IgD-negative memory B cell (primary cell): ENCODE measurements around the gene COCH. TPM values are rescaled to one million over a fixed set of nuclear protein-coding genes. Genes with fewer than 3 reads are reported as not detected.

ENCODE experiments used
- H3K27ac Mint-ChIP-seq, 3 donors: one replicate each; pipeline ENCODE4 v1.8.0; 2020 to 2022; ENCODE audit warnings: mild to moderate bottlenecking in 3 of 3, mixed read lengths in 3 of 3, moderate library complexity in 1 of 3
- H3K27me3 Mint-ChIP-seq: one replicate; pipeline ENCODE4 v1.8.0; 2021; ENCODE audit warnings: mixed read lengths
- H3K36me3 Mint-ChIP-seq: one replicate; pipeline ENCODE4 v1.8.0; 2020; ENCODE audit warnings: mild to moderate bottlenecking, mixed read lengths
- H3K4me1 Mint-ChIP-seq, 3 donors: one replicate each; pipeline ENCODE4 v1.8.0; 2020 to 2022; ENCODE audit warnings: mixed read lengths in 3 of 3, mild to moderate bottlenecking in 1 of 3
- H3K4me3 Mint-ChIP-seq, 4 donors: one replicate each; pipeline ENCODE4 v1.8.0; 2020 to 2022; ENCODE audit warnings: mild to moderate bottlenecking in 4 of 4, mixed read lengths in 4 of 4, moderate library complexity in 3 of 4
- H3K9me3 Mint-ChIP-seq, 3 donors: one replicate each; pipeline ENCODE4 v1.8.0; 2020 to 2021; ENCODE audit warnings: mixed read lengths in 3 of 3, mild to moderate bottlenecking in 1 of 3
- polyA plus RNA-seq: library from polyadenylated mRNA; unstranded; fragments of 300-500 nt; fragmentation: Illumina TruSeq; gene quantifications from one replicate; pipeline ENCODE4 v1.2.3, GENCODE V29; 2021

COCH gene
- polyA plus RNA-seq, 1 donor from 2014 or later, result 189 TPM

GRCh38 chr14:30861200-30861599, 13.2 kb upstream of the COCH start:
- Mint-ChIP-seq H3K4me3 (peak overlapping the region in 2 of 4 donors; percentile 4 to 19), H3K36me3 (peaks cover 4% of the 10 kb centered on the region), H3K9me3 (peaks cover 0 to 6% (median 4%) of the 10 kb centered on the region in 3 donors), H3K27me3 (no peaks in the 10 kb centered on the region), H3K27ac (peak overlapping the region in 1 of 3 donors; percentile 95), H3K4me1 (peaks cover 14 to 42% (median 28%) of the 10 kb centered on the region in 3 donors)

- Mint-ChIP-seq H3K27me3 (peaks cover 3% of the 10 kb centered on the region), H3K4me1 (peaks cover 14 to 37% (median 17%) of the 10 kb centered on the region in 3 donors), H3K9me3 (peaks cover 0 to 3% (median 2%) of the 10 kb centered on the region in 3 donors), H3K4me3 (no peak overlapping the region), H3K36me3 (peaks cover 4% of the 10 kb centered on the region), H3K27ac (no peak overlapping the region)
These were observed 9.4 kb upstream of the COCH start for GRCh38 chr14:30864934-30865333.

GRCh38 chr14:30868736-30869135, 5.6 kb upstream of the COCH start:
- Mint-ChIP-seq H3K4me1 (peaks cover 14 to 25% (median 23%) of the 10 kb centered on the region in 3 donors), H3K4me3 (peak overlapping the region in 1 of 4 donors; percentile 33), H3K27ac (no peak overlapping the region), H3K36me3 (peaks cover 4% of the 10 kb centered on the region), H3K9me3 (no peaks in the 10 kb centered on the region), H3K27me3 (peaks cover 3% of the 10 kb centered on the region)

- peaks cover 13 to 20% (median 20%) of the 10 kb centered on the region in 3 donors for H3K4me1 Mint-ChIP-seq
- H3K27ac Mint-ChIP-seq, result no peak overlapping the region
- peak overlapping the region in 1 of 4 donors; percentile 54 for H3K4me3 Mint-ChIP-seq
- peaks cover 3% of the 10 kb centered on the region for H3K27me3 Mint-ChIP-seq
- H3K9me3 Mint-ChIP-seq, result no peaks in the 10 kb centered on the region
- H3K36me3 Mint-ChIP-seq, result peaks cover 4% of the 10 kb centered on the region
These were observed 4.7 kb upstream of the COCH start for GRCh38 chr14:30869551-30870155.

GRCh38 chr14:30872602-30873001, 1.8 kb upstream of the COCH start:
- H3K4me1 Mint-ChIP-seq, result peaks cover 27 to 35% (median 34%) of the 10 kb centered on the region in 3 donors
- peak overlapping the region in 2 of 3 donors; percentile 38 to 73 for H3K27ac Mint-ChIP-seq
- H3K9me3 Mint-ChIP-seq, result no peaks in the 10 kb centered on the region
- peaks cover 3% of the 10 kb centered on the region for H3K36me3 Mint-ChIP-seq
- peaks cover 3% of the 10 kb centered on the region for H3K27me3 Mint-ChIP-seq
- peak overlapping the region in 3 of 4 donors; percentile 78 to 92 (median 91) for H3K4me3 Mint-ChIP-seq

GRCh38 chr14:30873308-30874119, 845 bp upstream of the COCH start:
- Mint-ChIP-seq H3K36me3 (peaks cover 3% of the 10 kb centered on the region), H3K9me3 (no peaks in the 10 kb centered on the region), H3K27ac (peak overlapping the region in 2 of 3 donors; percentile 73 to 85), H3K4me1 (peaks cover 30 to 37% (median 35%) of the 10 kb centered on the region in 3 donors), H3K4me3 (peak overlapping the region; percentile 78 to 92 (median 88)), H3K27me3 (peaks cover 2% of the 10 kb centered on the region)

- H3K27ac Mint-ChIP-seq, result peak overlapping the region; percentile 32 to 86 (median 62)
- H3K27me3 Mint-ChIP-seq, result no peaks in the 10 kb centered on the region
- peaks cover 2% of the 10 kb centered on the region for H3K36me3 Mint-ChIP-seq
- peak overlapping the region; percentile 91 to 94 (median 92) for H3K4me3 Mint-ChIP-seq
- no peaks in the 10 kb centered on the region for H3K9me3 Mint-ChIP-seq
- peaks cover 29 to 37% (median 32%) of the 10 kb centered on the region in 3 donors for H3K4me1 Mint-ChIP-seq
These were observed 834 bp downstream of the COCH start for GRCh38 chr14:30874999-30875787.

GRCh38 chr14:30875788-30876053, 1.4 kb downstream of the COCH start:
- peaks cover 27 to 36% (median 29%) of the 10 kb centered on the region in 3 donors for H3K4me1 Mint-ChIP-seq
- H3K4me3 Mint-ChIP-seq, result peak overlapping the region; percentile 91 to 94 (median 92)
- peaks cover 2% of the 10 kb centered on the region for H3K36me3 Mint-ChIP-seq
- H3K27me3 Mint-ChIP-seq, result no peaks in the 10 kb centered on the region
- peak overlapping the region; percentile 19 to 62 (median 32) for H3K27ac Mint-ChIP-seq
- H3K9me3 Mint-ChIP-seq, result no peaks in the 10 kb centered on the region

GRCh38 chr14:30876692-30877091, 2.3 kb downstream of the COCH start:
- peak overlapping the region in 2 of 3 donors; percentile 62 to 73 for H3K27ac Mint-ChIP-seq
- no peaks in the 10 kb centered on the region for H3K27me3 Mint-ChIP-seq
- H3K4me3 Mint-ChIP-seq, result peak overlapping the region in 3 of 4 donors; percentile 77 to 92 (median 91)
- H3K9me3 Mint-ChIP-seq, result no peaks in the 10 kb centered on the region
- peaks cover 5% of the 10 kb centered on the region for H3K36me3 Mint-ChIP-seq
- peaks cover 24 to 36% (median 29%) of the 10 kb centered on the region in 3 donors for H3K4me1 Mint-ChIP-seq

GRCh38 chr14:30882431-30882830, 8.1 kb downstream of the COCH start:
- H3K27ac Mint-ChIP-seq, result peak overlapping the region in 1 of 3 donors; percentile 18
- H3K36me3 Mint-ChIP-seq, result peaks cover 5% of the 10 kb centered on the region
- peaks cover 2 to 10% (median 9%) of the 10 kb centered on the region in 3 donors for H3K4me1 Mint-ChIP-seq
- no peaks in the 10 kb centered on the region for H3K27me3 Mint-ChIP-seq
- peak overlapping the region in 1 of 4 donors; percentile 60 for H3K4me3 Mint-ChIP-seq
- H3K9me3 Mint-ChIP-seq, result no peaks in the 10 kb centered on the region

GRCh38 chr14:30883508-30884294, 9.3 kb downstream of the COCH start:
- Mint-ChIP-seq H3K9me3 (no peaks in the 10 kb centered on the region), H3K4me1 (peaks cover 3 to 5% (median 3%) of the 10 kb centered on the region in 3 donors), H3K27me3 (no peaks in the 10 kb centered on the region), H3K4me3 (peak overlapping the region in 1 of 4 donors; percentile 2), H3K27ac (peak overlapping the region in 1 of 3 donors; percentile 18), H3K36me3 (peaks cover 7% of the 10 kb centered on the region)

- peaks cover 3 to 5% (median 3%) of the 10 kb centered on the region in 3 donors for H3K4me1 Mint-ChIP-seq
- no peaks in the 10 kb centered on the region for H3K27me3 Mint-ChIP-seq
- H3K27ac Mint-ChIP-seq, result peak overlapping the region in 2 of 3 donors; percentile 79 to 92
- H3K36me3 Mint-ChIP-seq, result peaks cover 5% of the 10 kb centered on the region
- no peaks in the 10 kb centered on the region for H3K9me3 Mint-ChIP-seq
- H3K4me3 Mint-ChIP-seq, result no peak overlapping the region
These were observed 10.5 kb downstream of the COCH start for GRCh38 chr14:30884901-30885300.

GRCh38 chr14:30885840-30886740, 11.7 kb downstream of the COCH start:
- H3K9me3 Mint-ChIP-seq, result no peaks in the 10 kb centered on the region
- peaks cover 5% of the 10 kb centered on the region for H3K36me3 Mint-ChIP-seq
- peak overlapping the region in 1 of 3 donors; percentile 79 for H3K27ac Mint-ChIP-seq
- H3K4me3 Mint-ChIP-seq, result no peak overlapping the region
- peaks cover 3 to 5% (median 3%) of the 10 kb centered on the region in 3 donors for H3K4me1 Mint-ChIP-seq
- H3K27me3 Mint-ChIP-seq, result no peaks in the 10 kb centered on the region
